HL-60 (cell line): Measurements from ENCODE around the gene NR2F1-AS1.

ENCODE experiments used
- DNase-seq, 2 experiments: peaks; one replicate each; pipeline ENCODE4 v3.0.0-alpha.2; 2010 to 2020; ENCODE audit warnings: low read depth in 1 of 2, low spot score in 1 of 2
- H3K27ac ChIP-seq: fragments of 250-450 bp; sonication (Bioruptor Pico); replicated peaks from 2 replicates; pipeline ENCODE4 v1.5.1; 2020; ENCODE audit warnings: mild to moderate bottlenecking, moderate library complexity
- H3K27me3 ChIP-seq: fragments of 250-450 bp; sonication (Bioruptor Pico); 2 replicates; pipeline ENCODE4 v1.5.1; 2021; ENCODE audit warnings: mild to moderate bottlenecking, moderate library complexity; ENCODE audit not compliant: insufficient read depth, poor library complexity, severe bottlenecking
- H3K4me3 ChIP-seq: replicated peaks from 2 replicates; pipeline ENCODE4 v1.5.1; 2011; ENCODE audit warnings: mild to moderate bottlenecking, control low read depth, low read length; ENCODE audit not compliant: insufficient read depth
- CTCF ChIP-seq: IDR thresholded peaks from one replicate; pipeline ENCODE4 v1.5.1; 2011; ENCODE audit warnings: low read length, control low read depth, inconsistent platforms; ENCODE audit not compliant: insufficient read depth
- GABPA ChIP-seq: IDR thresholded peaks from 2 replicates; pipeline ENCODE4 v1.6.1; 2012; ENCODE audit warnings: low read depth
- POLR2AphosphoS5 ChIP-seq: IDR thresholded peaks from 2 replicates; pipeline ENCODE4 v1.6.1; 2012; ENCODE audit warnings: low read depth
- REST ChIP-seq: IDR thresholded peaks from 2 replicates; pipeline ENCODE4 v1.6.1; 2012; ENCODE audit warnings: low read depth; ENCODE audit not compliant: insufficient replicate concordance
- SPI1 ChIP-seq: IDR thresholded peaks from 2 replicates; pipeline ENCODE4 v1.6.1; 2012; ENCODE audit warnings: low read depth, mild to moderate bottlenecking, borderline replicate concordance

Gene NR2F1-AS1

GRCh38 chr5:93497096-93497495, 83.9 kb downstream of the NR2F1-AS1 start:
- Histone ChIP-seq H3K4me3 (no peak overlapping the region), H3K27me3 (no peaks in the 10 kb centered on the region), H3K27ac (no peak overlapping the region)
- TF ChIP-seq SPI1 (no peak), POLR2AphosphoS5 (no peak), REST (no peak), CTCF (no peak), GABPA (no peak)
- DNase-seq = no peak

- no peak overlapping the region for H3K27ac ChIP-seq
- no peaks in the 10 kb centered on the region for H3K27me3 ChIP-seq
- H3K4me3 ChIP-seq = no peak overlapping the region
- no peak for DNase-seq
- TF ChIP-seq REST (no peak), CTCF (no peak), POLR2AphosphoS5 (no peak), SPI1 (no peak), GABPA (no peak)
Observed at GRCh38 chr5:93479982-93480509, 101.0 kb downstream of the NR2F1-AS1 start.

GRCh38 chr5:93477816-93478215, 103.2 kb downstream of the NR2F1-AS1 start:
- TF ChIP-seq SPI1 (no peak), POLR2AphosphoS5 (no peak), GABPA (no peak), CTCF (no peak), REST (no peak)
- H3K27ac ChIP-seq = no peak overlapping the region
- no peak overlapping the region for H3K4me3 ChIP-seq
- no peak for DNase-seq
- H3K27me3 ChIP-seq = no peaks in the 10 kb centered on the region
